Thoracic aorta (tissue), 2 donors: Measurements from ENCODE around the gene FANCD2OS. TPM values are rescaled to one million over a fixed set of nuclear protein-coding genes. Genes with fewer than 3 reads are reported as not detected.

Source experiments
- ATAC-seq: fragments of 150-250 bp; one replicate; pipeline ENCODE4 v1.8.0; 2017; ENCODE audit warnings: low read depth; ENCODE audit not compliant: insufficient number of reproducible peaks, low FRiP score
- DNase-seq: peaks from one replicate; pipeline ENCODE4 v3.0.0-alpha.2; 2020; ENCODE audit warnings: low spot score
- H3K27ac ChIP-seq, 2 donors: fragments of 200-600 bp; sonication (generic); 1 replicate in 1 of 2; 2 replicates in 1 of 2; pipeline ENCODE4 v1.5.1; 2016; ENCODE audit warnings: mild to moderate bottlenecking in 2 of 2, moderate library complexity in 2 of 2
- H3K27me3 ChIP-seq: fragments of 200-600 bp; sonication (generic); replicated peaks from 2 replicates; pipeline ENCODE4 v1.6.0; 2016; ENCODE audit warnings: mild to moderate bottlenecking; ENCODE audit not compliant: insufficient read depth
- H3K36me3 ChIP-seq: fragments of 200-600 bp; sonication (generic); one replicate; pipeline ENCODE4 v1.5.1; 2016
- H3K4me1 ChIP-seq, 2 donors: fragments of 200-600 bp; sonication (generic); 1 replicate in 1 of 2; 2 replicates in 1 of 2; pipeline versions ENCODE4 v1.5.1 to v1.6.0; 2016; ENCODE audit warnings: low read depth in 2 of 2, mild to moderate bottlenecking in 1 of 2; ENCODE audit not compliant: control insufficient read depth in 1 of 2
- H3K4me3 ChIP-seq: fragments of 200-600 bp; sonication (generic); 2 replicates; pipeline ENCODE4 v1.5.1; 2016; ENCODE audit warnings: mild to moderate bottlenecking
- H3K9me3 ChIP-seq: fragments of 200-600 bp; sonication (generic); 2 replicates; pipeline ENCODE4 v1.5.1; 2016
- total RNA-seq, 2 donors: library from RNA; depleted of rRNA; stranded (reverse); fragments of >200 nt; gene quantifications; one replicate each; pipeline versions ENCODE4 v1.1.0 to v1.2.3, GENCODE V29; 2016
- TF ChIP-seq, protein P1 (sequence below): fragments of 200-600 bp; sonication (generic); IDR thresholded peaks from one replicate; pipeline ENCODE4 v1.5.1; 2019; ENCODE audit warnings: antibody characterized with exemption

Gene FANCD2OS
- total RNA-seq = not detected

GRCh38 chr3:10108091-10108490 is at the start of gene FANCD2OS:
Gene FANCD2OS (minus strand): TSS chr3:10108255. CDS start chr3:10104774, 3,481 bp downstream.
- no peaks in the 10 kb centered on the region for H3K9me3 ChIP-seq
- no peaks in the 10 kb centered on the region for H3K4me1 ChIP-seq
- H3K27ac ChIP-seq = no peak within 1 kb of the TSS
- no peak within 1 kb of the TSS for H3K4me3 ChIP-seq
- no peaks in the 10 kb centered on the region for H3K27me3 ChIP-seq
- no peak for DNase-seq
- no peaks in the 10 kb centered on the region for H3K36me3 ChIP-seq
- ATAC-seq = no peak
- TF ChIP-seq, protein P1, sequence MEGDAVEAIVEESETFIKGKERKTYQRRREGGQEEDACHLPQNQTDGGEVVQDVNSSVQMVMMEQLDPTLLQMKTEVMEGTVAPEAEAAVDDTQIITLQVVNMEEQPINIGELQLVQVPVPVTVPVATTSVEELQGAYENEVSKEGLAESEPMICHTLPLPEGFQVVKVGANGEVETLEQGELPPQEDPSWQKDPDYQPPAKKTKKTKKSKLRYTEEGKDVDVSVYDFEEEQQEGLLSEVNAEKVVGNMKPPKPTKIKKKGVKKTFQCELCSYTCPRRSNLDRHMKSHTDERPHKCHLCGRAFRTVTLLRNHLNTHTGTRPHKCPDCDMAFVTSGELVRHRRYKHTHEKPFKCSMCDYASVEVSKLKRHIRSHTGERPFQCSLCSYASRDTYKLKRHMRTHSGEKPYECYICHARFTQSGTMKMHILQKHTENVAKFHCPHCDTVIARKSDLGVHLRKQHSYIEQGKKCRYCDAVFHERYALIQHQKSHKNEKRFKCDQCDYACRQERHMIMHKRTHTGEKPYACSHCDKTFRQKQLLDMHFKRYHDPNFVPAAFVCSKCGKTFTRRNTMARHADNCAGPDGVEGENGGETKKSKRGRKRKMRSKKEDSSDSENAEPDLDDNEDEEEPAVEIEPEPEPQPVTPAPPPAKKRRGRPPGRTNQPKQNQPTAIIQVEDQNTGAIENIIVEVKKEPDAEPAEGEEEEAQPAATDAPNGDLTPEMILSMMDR = no peak

- ATAC-seq = no peak
- Histone ChIP-seq H3K9me3 (no peaks in the 10 kb centered on the region), H3K36me3 (peaks cover 5% of the 10 kb centered on the region), H3K27ac (no peak overlapping the region), H3K27me3 (no peaks in the 10 kb centered on the region), H3K4me3 (no peak overlapping the region), H3K4me1 (no peaks in the 10 kb centered on the region)
- DNase-seq = no peak
- TF ChIP-seq, protein P1 = no peak
Measured at GRCh38 chr3:10157031-10157430, 49.0 kb upstream of the FANCD2OS start.

GRCh38 chr3:10155658-10156057 is 47.6 kb upstream of the FANCD2OS start:
- no peak overlapping the region for H3K27ac ChIP-seq
- peaks cover 16% of the 10 kb centered on the region for H3K36me3 ChIP-seq
- no peaks in the 10 kb centered on the region for H3K9me3 ChIP-seq
- no peaks in the 10 kb centered on the region for H3K27me3 ChIP-seq
- H3K4me3 ChIP-seq = no peak overlapping the region
- DNase-seq (no peak), ATAC-seq (no peak)
- no peaks in the 10 kb centered on the region for H3K4me1 ChIP-seq
- TF ChIP-seq, protein P1 = no peak

GRCh38 chr3:10155123-10155472 is 47.0 kb upstream of the FANCD2OS start:
- DNase-seq (no peak), ATAC-seq (no peak)
- no peaks in the 10 kb centered on the region for H3K4me1 ChIP-seq
- no peaks in the 10 kb centered on the region for H3K27me3 ChIP-seq
- peaks cover 19% of the 10 kb centered on the region for H3K36me3 ChIP-seq
- H3K4me3 ChIP-seq = no peak overlapping the region
- no peak overlapping the region for H3K27ac ChIP-seq
- TF ChIP-seq, protein P1 = no peak
- H3K9me3 ChIP-seq = no peaks in the 10 kb centered on the region

GRCh38 chr3:10154335-10155122 is 46.5 kb upstream of the FANCD2OS start:
- H3K27ac ChIP-seq = no peak overlapping the region
- no peaks in the 10 kb centered on the region for H3K27me3 ChIP-seq
- DNase-seq = no peak
- no peaks in the 10 kb centered on the region for H3K9me3 ChIP-seq
- no peak overlapping the region for H3K4me3 ChIP-seq
- H3K36me3 ChIP-seq = peaks cover 24% of the 10 kb centered on the region
- no peak for ATAC-seq
- no peaks in the 10 kb centered on the region for H3K4me1 ChIP-seq
- TF ChIP-seq, protein P1 = no peak
